DND-41 (cell line): ENCODE data around the gene KIAA1210.

Source experiments
- ATAC-seq: fragments of 200-7000 bp; cut with Tn5 transposase; 3 replicates; pipeline ENCODE4 v1.9.1; 2021; ENCODE audit warnings: low read depth; ENCODE audit not compliant: insufficient read depth
- DNase-seq: peaks from one replicate; pipeline ENCODE4 v3.0.0-alpha.2; 2020
- H2AFZ ChIP-seq: 2 replicates; pipeline ENCODE4 v1.6.0; 2012; ENCODE audit warnings: low read depth, low read length
- H3K27ac ChIP-seq: 2 replicates; pipeline ENCODE4 v1.5.1; 2012; ENCODE audit warnings: low read length, inconsistent platforms
- H3K27me3 ChIP-seq: fragments of 200-600 bp; sonication (generic); 2 replicates; pipeline ENCODE4 v1.6.0; 2012; ENCODE audit warnings: low read length, mild to moderate bottlenecking, inconsistent platforms; ENCODE audit not compliant: insufficient read depth, poor library complexity
- H3K36me3 ChIP-seq: 2 replicates; pipeline ENCODE4 v1.5.1; 2012; ENCODE audit warnings: low read length, inconsistent platforms; ENCODE audit not compliant: insufficient read depth
- H3K4me1 ChIP-seq: 2 replicates; pipeline ENCODE4 v1.5.1; 2012; ENCODE audit warnings: mild to moderate bottlenecking, low read length; ENCODE audit not compliant: insufficient read depth
- H3K4me2 ChIP-seq: 2 replicates; pipeline ENCODE4 v1.6.0; 2012; ENCODE audit warnings: mild to moderate bottlenecking, moderate library complexity, low read length, inconsistent platforms; ENCODE audit not compliant: insufficient read depth
- H3K4me3 ChIP-seq, 2 experiments: fragments of 200-600 bp in 1 of 2; shearing (Covaris generic) in 1 of 2; 2 replicates each; pipeline ENCODE4 v1.5.1; 2012 to 2016; ENCODE audit warnings: inconsistent platforms in 2 of 2, low read length in 2 of 2, mild to moderate bottlenecking in 2 of 2, low read depth in 1 of 2, moderate library complexity in 1 of 2
- H3K79me2 ChIP-seq: 2 replicates; pipeline ENCODE4 v1.6.0; 2012; ENCODE audit warnings: low read length, inconsistent platforms; ENCODE audit not compliant: insufficient read depth
- H3K9ac ChIP-seq: 2 replicates; pipeline ENCODE4 v1.6.0; 2012; ENCODE audit warnings: low read depth, mild to moderate bottlenecking, inconsistent platforms, low read length, moderate library complexity
- H3K9me3 ChIP-seq: 2 replicates; pipeline ENCODE4 v1.5.1; 2012; ENCODE audit warnings: low read length, moderate library complexity, mild to moderate bottlenecking, inconsistent platforms; ENCODE audit not compliant: insufficient read depth, severe bottlenecking
- H4K20me1 ChIP-seq: 2 replicates; pipeline ENCODE4 v1.6.0; 2012; ENCODE audit warnings: low read length; ENCODE audit not compliant: insufficient read depth
- EZH2 ChIP-seq: IDR thresholded peaks from 3 replicates; pipeline ENCODE4 v1.6.1; 2012; ENCODE audit warnings: borderline replicate concordance, low read depth, mild to moderate bottlenecking, moderate library complexity, low read length, inconsistent platforms; ENCODE audit not compliant: severe bottlenecking
- TF ChIP-seq, protein P1 (sequence below): IDR thresholded peaks from 2 replicates; pipeline ENCODE4 v1.5.1; 2012; ENCODE audit warnings: borderline replicate concordance, low read length, moderate library complexity, mild to moderate bottlenecking; ENCODE audit not compliant: poor library complexity, severe bottlenecking; ENCODE audit errors: extremely low read depth

The KIAA1210 gene

DNA sequence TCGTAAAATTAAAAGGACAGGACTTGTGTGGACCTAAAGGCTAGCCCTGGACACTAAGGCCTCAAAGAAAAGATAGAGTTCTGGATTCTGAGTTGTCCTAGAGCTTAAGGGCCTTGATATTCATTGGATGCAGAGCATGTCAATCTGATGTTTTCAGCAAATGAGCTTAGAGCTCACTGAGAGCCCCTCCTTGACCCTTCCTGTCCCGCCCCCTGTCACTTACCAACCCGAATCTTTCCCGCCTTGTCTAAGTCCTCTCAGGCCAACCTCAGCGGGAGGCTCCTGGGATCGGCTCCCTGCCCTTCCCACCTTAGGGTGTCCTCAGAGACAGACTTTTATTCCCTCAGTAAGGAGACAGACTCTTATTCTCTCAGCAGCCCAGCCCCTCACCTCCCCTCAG lies 54.9 kb downstream of the KIAA1210 start, which contains the start of gene CT47C1:
TSS of gene CT47C1 (plus strand) at position 250 of the 400 bp plus-strand sequence. CDS start 233 bp downstream, outside the sequence.
- H3K27me3 ChIP-seq: no peaks in the 10 kb centered on the region
- H3K4me2 ChIP-seq: no peak within 1 kb of the TSS
- DNase-seq: no peak
- no peaks in the 10 kb centered on the region for H3K79me2 ChIP-seq
- no peaks in the 10 kb centered on the region for H3K9me3 ChIP-seq
- no peaks in the 10 kb centered on the region for H3K4me1 ChIP-seq
- H3K9ac ChIP-seq: no peak within 1 kb of the TSS
- TF ChIP-seq, protein P1, sequence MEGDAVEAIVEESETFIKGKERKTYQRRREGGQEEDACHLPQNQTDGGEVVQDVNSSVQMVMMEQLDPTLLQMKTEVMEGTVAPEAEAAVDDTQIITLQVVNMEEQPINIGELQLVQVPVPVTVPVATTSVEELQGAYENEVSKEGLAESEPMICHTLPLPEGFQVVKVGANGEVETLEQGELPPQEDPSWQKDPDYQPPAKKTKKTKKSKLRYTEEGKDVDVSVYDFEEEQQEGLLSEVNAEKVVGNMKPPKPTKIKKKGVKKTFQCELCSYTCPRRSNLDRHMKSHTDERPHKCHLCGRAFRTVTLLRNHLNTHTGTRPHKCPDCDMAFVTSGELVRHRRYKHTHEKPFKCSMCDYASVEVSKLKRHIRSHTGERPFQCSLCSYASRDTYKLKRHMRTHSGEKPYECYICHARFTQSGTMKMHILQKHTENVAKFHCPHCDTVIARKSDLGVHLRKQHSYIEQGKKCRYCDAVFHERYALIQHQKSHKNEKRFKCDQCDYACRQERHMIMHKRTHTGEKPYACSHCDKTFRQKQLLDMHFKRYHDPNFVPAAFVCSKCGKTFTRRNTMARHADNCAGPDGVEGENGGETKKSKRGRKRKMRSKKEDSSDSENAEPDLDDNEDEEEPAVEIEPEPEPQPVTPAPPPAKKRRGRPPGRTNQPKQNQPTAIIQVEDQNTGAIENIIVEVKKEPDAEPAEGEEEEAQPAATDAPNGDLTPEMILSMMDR: no peak
- TF ChIP-seq EZH2: no peak
- H3K4me3 ChIP-seq: no peak within 1 kb of the TSS
- no peak for ATAC-seq
- no peak within 1 kb of the TSS for H3K27ac ChIP-seq
- no peaks in the 10 kb centered on the region for H3K36me3 ChIP-seq
- H2AFZ ChIP-seq: no peak within 1 kb of the TSS
- H4K20me1 ChIP-seq: no peaks in the 10 kb centered on the region

DNA sequence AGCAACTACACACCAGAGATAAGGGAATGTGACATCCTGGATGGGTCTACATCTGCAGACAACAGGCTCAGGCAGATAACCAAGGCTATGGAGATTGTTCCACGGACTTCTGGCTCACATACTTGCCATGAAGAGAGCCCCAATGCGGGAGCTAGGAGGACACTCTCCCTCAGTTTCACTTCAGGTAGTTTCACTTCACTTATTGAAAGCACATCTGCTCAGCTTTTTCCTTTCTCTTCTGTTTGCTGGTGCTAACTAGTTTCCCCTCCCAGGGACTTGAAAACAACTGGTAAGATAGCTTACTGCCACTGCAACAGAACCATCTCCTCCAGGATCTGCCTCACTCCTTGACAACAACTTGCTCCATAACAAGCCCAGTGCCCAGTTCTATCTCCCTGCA lies 56.2 kb downstream of the KIAA1210 start:
- no peaks in the 10 kb centered on the region for H3K4me1 ChIP-seq
- TF ChIP-seq, protein P1: no peak
- no peak for TF ChIP-seq EZH2
- ATAC-seq: no peak
- H3K4me3 ChIP-seq: no peak overlapping the region
- no peaks in the 10 kb centered on the region for H3K27me3 ChIP-seq
- no peaks in the 10 kb centered on the region for H3K36me3 ChIP-seq
- H3K4me2 ChIP-seq: no peak overlapping the region
- no peak overlapping the region for H3K9ac ChIP-seq
- H2AFZ ChIP-seq: no peak overlapping the region
- DNase-seq: no peak
- H3K9me3 ChIP-seq: no peaks in the 10 kb centered on the region
- H3K27ac ChIP-seq: no peak overlapping the region
- H4K20me1 ChIP-seq: no peaks in the 10 kb centered on the region
- no peaks in the 10 kb centered on the region for H3K79me2 ChIP-seq

DNA sequence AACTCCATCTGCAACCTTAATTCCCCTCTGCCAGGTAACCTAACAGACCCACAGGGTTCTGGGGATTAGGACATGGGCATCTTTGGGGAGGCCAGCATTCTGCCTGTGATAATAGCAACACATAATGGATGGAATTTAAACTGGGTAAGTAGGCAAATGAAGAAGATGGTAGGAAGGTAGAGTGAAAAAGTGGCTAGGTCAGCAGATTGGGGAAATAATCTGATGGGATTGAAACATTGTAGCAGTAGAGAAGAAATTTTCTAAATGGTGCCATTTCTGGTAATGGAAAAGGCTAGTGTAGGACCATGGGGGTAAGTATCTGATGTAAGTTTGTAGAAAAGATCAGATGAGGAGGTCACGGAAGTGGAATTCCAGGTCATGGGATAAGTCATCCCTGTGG lies 57.9 kb downstream of the KIAA1210 start:
- Histone ChIP-seq H3K36me3 (no peaks in the 10 kb centered on the region), H3K4me2 (no peak overlapping the region), H3K79me2 (no peaks in the 10 kb centered on the region), H3K27ac (no peak overlapping the region), H3K4me1 (no peaks in the 10 kb centered on the region), H4K20me1 (no peaks in the 10 kb centered on the region), H3K9me3 (no peaks in the 10 kb centered on the region), H2AFZ (no peak overlapping the region), H3K9ac (no peak overlapping the region), H3K27me3 (no peaks in the 10 kb centered on the region), H3K4me3 (no peak overlapping the region)
- DNase-seq: no peak
- TF ChIP-seq EZH2: no peak
- TF ChIP-seq, protein P1: no peak
- ATAC-seq: no peak

DNA sequence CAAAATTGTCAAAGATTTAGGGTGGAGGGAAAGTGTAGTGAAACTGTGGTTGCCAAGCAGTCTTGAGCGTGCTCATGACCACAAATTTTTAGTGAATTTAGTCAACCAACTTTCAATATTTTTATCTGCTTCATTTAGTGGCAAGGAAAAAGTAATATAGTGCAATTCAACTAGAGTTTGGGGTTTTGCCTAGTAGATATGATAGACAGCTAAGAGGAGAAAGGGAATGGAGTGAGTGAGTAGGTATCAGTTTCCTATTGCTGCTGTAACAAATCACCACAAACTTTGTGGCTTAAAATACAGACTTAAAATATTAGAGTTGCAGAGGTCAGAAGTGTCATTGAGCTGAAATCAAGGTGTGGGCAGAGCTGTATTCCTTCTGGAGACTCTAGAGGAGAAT lies 58.5 kb downstream of the KIAA1210 start:
- no peaks in the 10 kb centered on the region for H3K9me3 ChIP-seq
- H3K4me1 ChIP-seq: no peaks in the 10 kb centered on the region
- ATAC-seq (no peak), DNase-seq (no peak)
- H3K4me3 ChIP-seq: no peak overlapping the region
- no peak overlapping the region for H3K9ac ChIP-seq
- no peak overlapping the region for H3K27ac ChIP-seq
- no peaks in the 10 kb centered on the region for H3K79me2 ChIP-seq
- no peaks in the 10 kb centered on the region for H3K27me3 ChIP-seq
- H4K20me1 ChIP-seq: no peaks in the 10 kb centered on the region
- no peak for TF ChIP-seq EZH2
- TF ChIP-seq, protein P1: no peak
- H3K4me2 ChIP-seq: no peak overlapping the region
- H3K36me3 ChIP-seq: no peaks in the 10 kb centered on the region
- no peak overlapping the region for H2AFZ ChIP-seq
